Stimulated activated CD8-positive, alpha-beta memory T cell treated with anti-CD3 and anti-CD28 coated beads, Interleukin-15, amount 100 ng/mL, for 4 hours (primary cell): ENCODE data around the gene KDF1.

Source experiments
- DNase-seq, 2 donors: peaks; one replicate each; pipeline ENCODE4 v3.0.0-alpha.2; 2020; ENCODE audit warnings: low read depth in 2 of 2

The KDF1 gene

GRCh38 chr1:26915204-26915842, 44.9 kb downstream of the KDF1 start:
- no peak for DNase-seq

GRCh38 chr1:26913754-26914619, 46.3 kb downstream of the KDF1 start, which contains the start of gene NR0B2:
Gene NR0B2 (minus strand): TSS chr1:26913975. CDS start chr1:26913940, 35 bp downstream.
- no peak for DNase-seq

- DNase-seq, result no peak
Observed at GRCh38 chr1:26913389-26913753, 46.9 kb downstream of the KDF1 start.

- DNase-seq, result no peak
Observed at GRCh38 chr1:26912147-26912490, 48.1 kb downstream of the KDF1 start.

GRCh38 chr1:26911399-26912146, 48.7 kb downstream of the KDF1 start:
- DNase-seq, result no peak

- DNase-seq, result no peak
Observed at GRCh38 chr1:26910343-26911160, 49.7 kb downstream of the KDF1 start.

- DNase-seq, result no peak
Observed at GRCh38 chr1:26909951-26910342, 50.3 kb downstream of the KDF1 start.

- DNase-seq, result no peak
Observed at GRCh38 chr1:26907071-26907917, 53.0 kb downstream of the KDF1 start.

GRCh38 chr1:26900815-26901511, 59.3 kb downstream of the KDF1 start:
- DNase-seq, result no peak

GRCh38 chr1:26900001-26900814, 60.1 kb downstream of the KDF1 start, which contains the start of gene GPATCH3:
Gene GPATCH3 (minus strand): TSS chr1:26900467. CDS start chr1:26900442, 25 bp downstream.
- DNase-seq, result peak; percentile 64 to 81
